Midbrain (tissue), 1 donor: ENCODE data around the gene RNF166.
"Not testable (repeated sequence)": the region's sequence is repeated elsewhere in the genome, so short reads cannot be mapped to it uniquely, and the experiment has no call there.

Source experiments
- DNase-seq: peaks from one replicate; lab custom pipeline; 2025; lab: John Stamatoyannopoulos, UW

Gene RNF166

GRCh38 chr16:88673716-88674379 lies 32.4 kb downstream of the RNF166 start:
- DNase-seq: no peak

- DNase-seq: no peak
Observed at GRCh38 chr16:88672776-88673175, 33.4 kb downstream of the RNF166 start.

GRCh38 chr16:88671806-88672205 lies 34.4 kb downstream of the RNF166 start:
- DNase-seq: no peak

GRCh38 chr16:88669980-88670379 lies 36.2 kb downstream of the RNF166 start:
- no peak for DNase-seq

DNA sequence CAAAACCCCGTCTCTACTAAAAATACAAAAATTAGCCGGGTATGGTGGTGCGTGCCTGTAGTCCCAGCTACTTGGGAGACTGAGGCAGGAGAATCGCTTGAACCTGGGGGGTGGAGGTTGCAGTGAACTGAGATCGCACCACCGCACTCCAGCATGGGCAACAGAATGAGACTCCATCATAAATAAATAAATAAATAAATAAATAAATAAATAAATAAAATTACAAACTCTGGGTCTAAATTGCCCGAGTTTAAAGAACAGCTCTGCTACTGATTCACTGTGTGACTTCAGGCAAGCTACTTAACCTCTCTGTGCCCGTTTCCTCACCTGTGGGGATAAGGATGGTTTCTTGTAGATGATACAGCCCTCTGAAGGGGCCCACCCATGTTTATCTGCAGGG lies 36.7 kb downstream of the RNF166 start:
- DNase-seq: not testable (repeated sequence)

DNA sequence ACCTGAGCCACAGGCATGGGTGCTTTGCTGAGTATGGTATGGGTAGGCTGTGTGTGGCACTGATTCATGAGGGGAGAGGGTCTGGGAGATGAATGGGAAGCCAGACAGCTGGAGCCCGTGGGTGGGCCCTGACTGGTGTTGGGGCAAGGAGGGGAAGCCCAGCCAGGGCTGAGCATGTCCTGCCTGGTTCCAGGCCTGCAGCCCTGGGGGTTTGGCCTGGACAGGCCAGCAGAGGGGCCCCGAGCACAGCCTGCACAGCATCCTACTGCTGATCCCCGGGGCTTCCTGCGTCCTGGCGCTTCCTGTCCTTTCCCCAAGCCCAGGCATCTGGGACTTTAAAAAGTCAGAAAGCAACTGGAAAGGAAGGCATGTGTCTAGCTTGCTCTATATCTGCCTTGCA lies 38.7 kb downstream of the RNF166 start:
- DNase-seq: no peak

GRCh38 chr16:88665570-88665969 lies 40.6 kb downstream of the RNF166 start:
- DNase-seq: no peak

GRCh38 chr16:88665148-88665547 lies 41.1 kb downstream of the RNF166 start:
- DNase-seq: no peak

- DNase-seq: peak; percentile 99
Observed at GRCh38 chr16:88662843-88663606, 43.2 kb downstream of the RNF166 start, which contains the start of gene MVD. Gene MVD (minus strand): TSS chr16:88663091. CDS start chr16:88663080, 11 bp downstream.

GRCh38 chr16:88662222-88662842 lies 43.9 kb downstream of the RNF166 start:
- DNase-seq: no peak

DNA sequence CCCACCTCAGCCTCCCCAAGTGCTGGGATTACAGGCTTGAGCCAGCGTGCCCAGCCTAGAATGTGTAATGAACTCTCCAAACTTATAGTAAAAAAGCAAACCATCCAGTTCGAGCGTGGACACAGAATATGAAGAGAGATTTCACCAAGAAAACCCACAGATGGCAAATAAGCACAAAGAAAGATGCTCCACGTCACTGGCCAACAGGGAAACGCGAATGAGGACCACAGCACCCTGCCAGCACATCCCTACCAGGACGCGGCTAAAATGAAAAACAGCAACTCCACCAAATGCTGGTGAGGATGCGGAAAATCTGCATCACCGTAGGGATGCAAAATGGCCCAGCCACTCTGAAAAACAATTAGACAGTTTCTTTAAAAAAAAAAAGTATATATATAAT lies 44.7 kb downstream of the RNF166 start:
- DNase-seq: no peak

GRCh38 chr16:88659160-88659559 lies 47.0 kb downstream of the RNF166 start:
- no peak for DNase-seq

DNA sequence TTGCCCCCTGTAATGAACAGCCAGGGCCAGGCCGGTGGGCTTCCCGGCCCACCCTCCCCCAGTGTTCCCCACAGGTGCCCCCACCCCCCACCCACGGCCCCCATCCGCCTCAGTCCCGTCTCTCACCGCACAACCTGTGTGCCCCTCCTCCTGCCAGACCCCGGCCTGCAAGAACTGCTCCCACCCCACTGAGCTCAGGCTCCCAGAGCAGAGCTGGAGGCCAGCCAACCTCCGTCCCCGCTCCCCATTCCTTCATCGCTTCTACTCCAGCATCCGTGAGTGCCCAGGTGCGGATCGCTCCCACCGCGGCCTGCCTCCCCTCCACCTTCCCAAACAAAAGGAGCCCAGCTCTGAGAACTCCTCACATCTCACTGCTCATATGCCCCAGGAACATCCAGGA lies 47.5 kb downstream of the RNF166 start:
- DNase-seq: no peak

DNA sequence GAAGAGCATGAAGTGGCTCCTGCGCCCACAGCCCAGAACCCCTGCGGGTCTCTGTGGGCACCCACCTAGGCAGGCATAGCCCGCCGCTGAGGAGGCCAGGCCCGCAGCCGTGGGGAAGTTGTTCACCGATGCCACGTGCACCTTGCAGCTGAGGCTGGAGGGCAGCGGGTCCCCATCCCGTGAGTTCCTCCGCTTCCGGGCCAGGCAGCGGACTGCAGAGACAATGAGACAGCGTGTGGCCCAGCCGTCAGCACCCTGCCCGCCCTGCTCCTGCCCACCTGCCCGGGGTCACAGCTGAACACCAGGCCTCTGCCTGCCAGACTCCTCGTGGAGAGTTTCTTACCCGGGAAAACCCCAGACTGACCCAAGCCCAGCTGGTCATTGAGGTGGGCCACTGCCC lies 48.8 kb downstream of the RNF166 start:
- no peak for DNase-seq

DNA sequence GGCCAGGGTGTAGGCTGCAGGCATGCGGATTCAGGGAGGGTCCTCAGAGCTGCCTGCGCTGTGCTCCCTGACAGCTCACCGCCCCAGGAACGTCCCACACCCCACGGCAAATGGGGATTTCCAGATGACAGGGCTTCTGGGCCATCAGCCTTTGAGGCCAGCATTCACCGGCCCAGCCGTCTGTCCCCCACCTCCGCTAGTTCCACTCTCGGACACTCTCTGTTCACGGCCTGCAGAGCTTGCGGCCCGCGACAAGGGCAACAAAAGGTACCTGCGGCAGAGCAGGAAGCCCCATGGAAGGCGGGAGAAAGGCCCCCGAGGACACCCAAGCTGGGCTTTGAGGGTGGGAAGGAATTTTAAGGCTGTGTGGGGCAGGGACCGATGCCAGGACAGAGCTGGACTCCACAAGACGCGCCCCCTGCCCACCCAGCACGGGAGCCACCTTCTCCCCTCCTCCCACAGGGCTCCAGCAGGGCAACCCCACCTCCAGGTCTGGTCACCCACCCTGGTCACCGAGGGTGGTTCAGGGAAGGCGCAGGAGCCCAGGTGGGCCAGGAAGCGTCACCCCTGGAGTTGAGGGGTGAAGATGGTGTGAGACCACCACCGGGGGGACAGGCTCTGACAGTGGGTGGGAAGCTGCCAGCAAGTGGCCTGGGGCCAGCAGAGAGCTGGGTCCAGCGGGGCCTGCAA lies 49.8 kb downstream of the RNF166 start:
- no peak for DNase-seq

- DNase-seq: no peak
Observed at GRCh38 chr16:88655733-88656281, 50.4 kb downstream of the RNF166 start.

DNA sequence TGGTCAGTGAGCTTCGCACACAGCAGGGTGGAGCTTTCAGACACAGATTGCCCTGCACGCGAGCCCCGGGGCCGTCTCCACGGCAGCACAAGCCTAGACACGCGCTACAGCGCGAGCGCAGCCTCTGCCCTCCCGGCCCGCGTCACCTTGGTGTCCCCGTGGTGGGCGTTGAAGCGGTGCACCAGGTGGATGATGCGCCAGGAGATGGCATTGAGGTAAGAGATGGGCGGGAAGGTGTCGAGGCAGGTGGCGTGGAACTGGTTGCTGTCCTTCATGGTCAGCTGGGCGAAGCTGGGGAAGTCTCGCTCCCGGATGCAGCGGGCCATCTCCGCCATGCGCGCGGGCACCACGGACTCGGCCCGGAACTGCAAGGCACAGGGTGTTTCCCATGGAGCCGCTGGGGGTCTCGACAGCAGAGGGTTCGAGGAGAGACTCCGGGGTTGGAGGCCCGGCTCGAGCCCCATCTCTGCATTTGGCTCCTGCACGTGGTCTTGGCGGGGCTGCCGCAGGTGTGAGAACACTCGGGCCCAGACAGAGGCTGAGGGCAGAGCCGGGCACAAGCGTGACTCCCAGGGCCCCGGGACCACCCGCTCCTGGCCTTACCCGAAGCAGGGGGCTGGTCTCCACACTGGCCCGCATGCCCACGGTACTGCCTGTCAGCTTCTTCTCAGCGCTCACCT lies 51.0 kb downstream of the RNF166 start:
- no peak for DNase-seq

- DNase-seq: no peak
Observed at GRCh38 chr16:88654363-88655052, 51.7 kb downstream of the RNF166 start.

DNA sequence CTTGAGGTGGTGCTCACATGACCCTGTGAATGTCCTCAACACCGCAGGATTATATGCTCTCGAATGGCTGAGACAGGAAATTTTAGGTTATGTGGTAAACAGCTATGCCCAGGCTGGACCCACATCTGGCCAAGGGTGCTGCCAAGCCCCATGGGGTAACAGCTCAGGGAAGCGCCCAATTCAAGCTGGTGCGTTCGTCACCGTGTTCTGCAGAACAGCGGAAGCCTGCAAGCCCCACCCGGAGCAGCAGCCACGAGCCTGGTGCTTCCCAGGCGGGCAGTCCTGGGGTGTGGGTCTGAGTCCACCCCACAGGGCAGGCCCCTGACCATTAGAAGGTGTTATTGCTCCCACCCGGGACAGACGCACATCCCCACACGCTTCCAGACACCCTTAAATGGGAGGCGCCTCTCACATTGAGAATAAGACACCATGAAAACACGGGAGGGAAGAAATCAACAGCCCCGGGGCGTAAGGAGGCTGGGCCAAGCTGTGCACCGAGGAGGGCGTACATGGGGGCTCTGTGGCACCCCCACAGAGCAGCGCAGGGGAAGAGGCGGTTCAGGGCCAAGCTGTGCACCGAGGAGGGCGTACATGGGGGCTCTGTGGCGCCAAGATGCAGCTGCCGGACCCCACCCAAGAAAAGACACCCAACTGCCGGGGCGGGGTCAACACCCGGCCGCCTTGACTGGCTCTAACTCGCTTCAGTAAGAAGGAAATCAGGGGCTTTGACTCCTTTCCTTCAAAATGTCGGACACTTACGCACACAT lies 52.4 kb downstream of the RNF166 start:
- no peak for DNase-seq

GRCh38 chr16:88653101-88653500 lies 53.1 kb downstream of the RNF166 start:
- DNase-seq: no peak
